ENCODE data around the gene DLX1. TPM values are rescaled to one million over a fixed set of nuclear protein-coding genes. Genes with fewer than 3 reads are reported as not detected.

Gene DLX1
- total and polyA plus RNA-seq, 2 of the 8 experiments (the other 6 are each of a cell fraction or from before 2014, with no cell fraction given) = 0.11 TPM; not detected in 1

- TF ChIP-seq EZH2 (IDR thresholded peaks at IDR 0.05; ENCODE audit: low read depth, low read length, severe bottlenecking) (peak; percentile 93), ASH2L (IDR thresholded peaks at IDR 0.05; ENCODE audit: low read length) (no peak), CTBP2 (IDR thresholded peaks at IDR 0.05; ENCODE audit: borderline replicate concordance, insufficient read depth, insufficient read length, low read length) (peak; percentile 96), YY1 (IDR thresholded peaks at IDR 0.05; ENCODE audit: low read depth, low read length) (peak; percentile 49; the same call in 1 of the 2 replicates), SIN3A (conservative IDR thresholded peaks at IDR 0.05 in 1 of 2, IDR thresholded peaks at IDR 0.05 in 1 of 2; ENCODE audit: low read depth in 1 of 2, low read length in 2 of 2) (0 out of 4 replicates have a peak, but pooled peaks of 1 of the 2 experiments have one; percentile 28), SIRT6 (IDR thresholded peaks at IDR 0.05; ENCODE audit: low read length) (no peak), MAX (IDR thresholded peaks at IDR 0.05) (peak; percentile 11; the same call in 1 of the 2 replicates), SP4 (IDR thresholded peaks at IDR 0.05; ENCODE audit: low read length) (no peak), RNF2 (IDR thresholded peaks at IDR 0.05; ENCODE audit: borderline replicate concordance, low read depth, low read length, missing control alignments, poor library complexity, severe bottlenecking) (peak; percentile 77), SUZ12 (IDR thresholded peaks at IDR 0.05; ENCODE audit: low read length) (peak; percentile 96), SP1 (IDR thresholded peaks at IDR 0.05; ENCODE audit: low read depth, low read length) (no peak), TCF12 (IDR thresholded peaks at IDR 0.05; ENCODE audit: low read depth, low read length) (0 out of 2 replicates have a peak, but pooled peaks have one; percentile 15), RAD21 (IDR thresholded peaks at IDR 0.05 in 1 of 2, conservative IDR thresholded peaks at IDR 0.05 in 1 of 2; ENCODE audit: low read depth in 2 of 2, low read length in 2 of 2) (no peak)
Observed at GRCh38 chr2:172095146-172095904, 10.0 kb downstream of the DLX1 start (continued).

Data from H1 (cell line).